ENCODE measurements around the gene PRAC2.
A peak's percentile ranks its signal among the peaks of the same experiment; 100 is the strongest.
"Not testable (repeated sequence)": the region's sequence is repeated elsewhere in the genome, so short reads cannot be mapped to it uniquely, and the experiment has no call there.

The PRAC2 gene

GRCh38 chr17:48722915-48723422, at the start of gene PRAC2:
Gene PRAC2, plus strand, starts transcription at chr17:48723185. Its CDS starts 1,226 bp downstream, at chr17:48724411.
- DNase-seq (ENCODE audit: low read depth): no peak

- no peak for DNase-seq (ENCODE audit: low read depth)
These were observed 45.9 kb upstream of the PRAC2 start for GRCh38 chr17:48676963-48677558.

- peak; percentile 60 for DNase-seq (ENCODE audit: low read depth)
These were observed 44.6 kb upstream of the PRAC2 start for GRCh38 chr17:48678141-48678971.

- no peak for DNase-seq (ENCODE audit: low read depth)
These were observed 43.4 kb upstream of the PRAC2 start for GRCh38 chr17:48679385-48680096.

GRCh38 chr17:48681609-48682008, 41.4 kb upstream of the PRAC2 start:
- no peak for DNase-seq (ENCODE audit: low read depth)

GRCh38 chr17:48690655-48691054, 32.3 kb upstream of the PRAC2 start:
- DNase-seq (ENCODE audit: low read depth): no peak

- no peak for DNase-seq (ENCODE audit: low read depth)
These were observed 30.9 kb upstream of the PRAC2 start for GRCh38 chr17:48692049-48692448.

GRCh38 chr17:48693178-48693577, 29.8 kb upstream of the PRAC2 start:
- no peak for DNase-seq (ENCODE audit: low read depth)

GRCh38 chr17:48701864-48702532, 21.0 kb upstream of the PRAC2 start:
- DNase-seq (ENCODE audit: low read depth): no peak

GRCh38 chr17:48704361-48705248, 18.4 kb upstream of the PRAC2 start:
- DNase-seq (ENCODE audit: low read depth): no peak

- DNase-seq (ENCODE audit: low read depth): no peak
These were observed 11.9 kb upstream of the PRAC2 start for GRCh38 chr17:48711128-48711527.

GRCh38 chr17:48715496-48716399, 7.2 kb upstream of the PRAC2 start:
- DNase-seq (ENCODE audit: low read depth): no peak

- not testable (repeated sequence) for DNase-seq (ENCODE audit: low read depth)
These were observed 6.4 kb upstream of the PRAC2 start for GRCh38 chr17:48716549-48716948.

- no peak for DNase-seq (ENCODE audit: low read depth)
These were observed 5.4 kb upstream of the PRAC2 start for GRCh38 chr17:48717367-48718226.

GRCh38 chr17:48718227-48718760, 4.7 kb upstream of the PRAC2 start:
- no peak for DNase-seq (ENCODE audit: low read depth)

- no peak for DNase-seq (ENCODE audit: low read depth)
These were observed 4.0 kb upstream of the PRAC2 start for GRCh38 chr17:48718761-48719641.

- DNase-seq (ENCODE audit: low read depth): no peak
These were observed 3.2 kb upstream of the PRAC2 start for GRCh38 chr17:48719642-48720265.

All from activated T-helper 1 cell treated with Interleukin-2 at 50 U/mL for 16 hours (primary cell).